ENCODE measurements around the gene PSEN1. TPM values are rescaled to one million over a fixed set of nuclear protein-coding genes. Genes with fewer than 3 reads are reported as not detected.

PSEN1 gene
- total RNA-seq = 10 to 100 TPM; 36.7 to 74.7 (median 52.6) TPM
- polyA plus RNA-seq = 10 to 100 TPM; 15.9 to 21.9 (median 16.9) TPM
- long read RNA-seq, donor 1, full-length matches to known transcripts = 4 of 4 reads
- long read RNA-seq, donor 1, partial matches to known transcripts = 0 of 4 reads
- long read RNA-seq, donor 1, other reads (novel, unspliced or antisense) = 0 of 4 reads
- long read RNA-seq, donor 2, full-length matches to known transcripts = 3 of 3 reads
- long read RNA-seq, donor 2, partial matches to known transcripts = 0 of 3 reads
- long read RNA-seq, donor 2, other reads (novel, unspliced or antisense) = 0 of 3 reads

DNA sequence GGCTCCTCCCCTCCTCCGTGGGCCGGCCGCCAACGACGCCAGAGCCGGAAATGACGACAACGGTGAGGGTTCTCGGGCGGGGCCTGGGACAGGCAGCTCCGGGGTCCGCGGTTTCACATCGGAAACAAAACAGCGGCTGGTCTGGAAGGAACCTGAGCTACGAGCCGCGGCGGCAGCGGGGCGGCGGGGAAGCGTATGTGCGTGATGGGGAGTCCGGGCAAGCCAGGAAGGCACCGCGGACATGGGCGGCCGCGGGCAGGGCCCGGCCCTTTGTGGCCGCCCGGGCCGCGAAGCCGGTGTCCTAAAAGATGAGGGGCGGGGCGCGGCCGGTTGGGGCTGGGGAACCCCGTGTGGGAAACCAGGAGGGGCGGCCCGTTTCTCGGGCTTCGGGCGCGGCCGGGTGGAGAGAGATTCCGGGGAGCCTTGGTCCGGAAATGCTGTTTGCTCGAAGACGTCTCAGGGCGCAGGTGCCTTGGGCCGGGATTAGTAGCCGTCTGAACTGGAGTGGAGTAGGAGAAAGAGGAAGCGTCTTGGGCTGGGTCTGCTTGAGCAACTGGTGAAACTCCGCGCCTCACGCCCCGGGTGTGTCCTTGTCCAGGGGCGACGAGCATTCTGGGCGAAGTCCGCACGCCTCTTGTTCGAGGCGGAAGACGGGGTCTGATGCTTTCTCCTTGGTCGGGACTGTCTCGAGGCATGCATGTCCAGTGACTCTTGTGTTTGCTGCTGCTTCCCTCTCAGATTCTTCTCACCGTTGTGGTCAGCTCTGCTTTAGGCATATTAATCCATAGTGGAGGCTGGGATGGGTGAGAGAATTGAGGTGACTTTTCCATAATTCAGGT lies at the start of gene PSEN1:
Gene PSEN1, plus strand, starts transcription at position 121 of the 839 bp plus-strand sequence. CDS start 11,513 bp downstream, outside the sequence.
- peak within 1 kb of the TSS; percentile 61 to 93 (median 85) for H3K4me3 ChIP-seq
- DNase-seq = peak; percentile 99
- no peaks in the 10 kb centered on the region for H3K27me3 ChIP-seq (replicated peaks in 1 of 7)
- peaks cover 0 to 25% (median 17%) of the 10 kb centered on the region in 8 donors for H3K9me3 ChIP-seq
- intact Hi-C loops (cut with DNase I; ENCODE audit: low total_unique reads) = no loop called here
- H3K4me1 ChIP-seq = peaks cover 10 to 53% (median 35%) of the 10 kb centered on the region in 6 donors
- H3K27ac ChIP-seq = peak within 1 kb of the TSS; percentile 92 to 100 (median 98)
- WGBS, 5 donors = 0 to 1% (median 0%) methylated on average over 37 to 71 of the region's 71 CpGs
- peak; percentile 96 to 98 (median 98) for TF ChIP-seq POLR2AphosphoS5 (IDR thresholded peaks at IDR 0.05)
- TF ChIP-seq, protein P1, sequence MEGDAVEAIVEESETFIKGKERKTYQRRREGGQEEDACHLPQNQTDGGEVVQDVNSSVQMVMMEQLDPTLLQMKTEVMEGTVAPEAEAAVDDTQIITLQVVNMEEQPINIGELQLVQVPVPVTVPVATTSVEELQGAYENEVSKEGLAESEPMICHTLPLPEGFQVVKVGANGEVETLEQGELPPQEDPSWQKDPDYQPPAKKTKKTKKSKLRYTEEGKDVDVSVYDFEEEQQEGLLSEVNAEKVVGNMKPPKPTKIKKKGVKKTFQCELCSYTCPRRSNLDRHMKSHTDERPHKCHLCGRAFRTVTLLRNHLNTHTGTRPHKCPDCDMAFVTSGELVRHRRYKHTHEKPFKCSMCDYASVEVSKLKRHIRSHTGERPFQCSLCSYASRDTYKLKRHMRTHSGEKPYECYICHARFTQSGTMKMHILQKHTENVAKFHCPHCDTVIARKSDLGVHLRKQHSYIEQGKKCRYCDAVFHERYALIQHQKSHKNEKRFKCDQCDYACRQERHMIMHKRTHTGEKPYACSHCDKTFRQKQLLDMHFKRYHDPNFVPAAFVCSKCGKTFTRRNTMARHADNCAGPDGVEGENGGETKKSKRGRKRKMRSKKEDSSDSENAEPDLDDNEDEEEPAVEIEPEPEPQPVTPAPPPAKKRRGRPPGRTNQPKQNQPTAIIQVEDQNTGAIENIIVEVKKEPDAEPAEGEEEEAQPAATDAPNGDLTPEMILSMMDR (IDR thresholded peaks at IDR 0.05 in 8 of 11, conservative IDR thresholded peaks at IDR 0.05 in 3 of 11) = no peak
- TF ChIP-seq POLR2A (IDR thresholded peaks at IDR 0.05) = peak in 2 of 3 donors; percentile 53 to 78
- H3K36me3 ChIP-seq = no peaks in the 10 kb centered on the region

DNA sequence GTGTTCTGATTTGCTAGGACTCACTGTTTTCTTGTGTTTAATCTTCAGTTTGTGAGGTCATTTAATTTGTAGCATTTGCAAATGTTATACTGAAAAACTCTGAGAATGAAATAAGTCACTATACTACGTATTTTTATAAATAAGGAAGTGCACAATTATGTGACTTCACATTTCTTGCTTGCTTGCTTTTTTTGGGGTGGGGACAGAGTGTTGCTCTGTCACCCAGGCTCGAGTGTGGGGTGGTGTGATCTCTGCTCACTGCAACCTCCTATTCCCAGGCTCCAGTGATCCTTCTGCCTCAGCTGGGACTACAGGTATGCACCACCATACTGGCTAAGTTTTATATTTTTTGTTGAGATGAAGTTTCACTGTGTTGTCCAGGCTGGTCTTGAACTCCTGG lies 45.3 kb upstream of the PSEN1 start:
- H3K4me1 ChIP-seq = peaks cover 0 to 18% (median 0%) of the 10 kb centered on the region in 6 donors
- H3K36me3 ChIP-seq = peaks cover 0 to 100% (median 73%) of the 10 kb centered on the region in 6 donors
- intact Hi-C loops (cut with DNase I; ENCODE audit: low total_unique reads) = no loop called here
- TF ChIP-seq POLR2AphosphoS5 (IDR thresholded peaks at IDR 0.05) = no peak
- TF ChIP-seq, protein P1 (IDR thresholded peaks at IDR 0.05 in 8 of 11, conservative IDR thresholded peaks at IDR 0.05 in 3 of 11) = no peak
- no peak for TF ChIP-seq POLR2A (IDR thresholded peaks at IDR 0.05)
- DNase-seq = no peak
- WGBS, 5 donors = 80 to 90% (median 83%) methylated on average over 2 of the region's 2 CpGs
- H3K27me3 ChIP-seq (replicated peaks in 1 of 7) = no peaks in the 10 kb centered on the region
- peak overlapping the region in 4 of 8 donors; percentile 19 to 61 (median 32) for H3K27ac ChIP-seq
- H3K9me3 ChIP-seq = no peaks in the 10 kb centered on the region
- no peak overlapping the region for H3K4me3 ChIP-seq

DNA sequence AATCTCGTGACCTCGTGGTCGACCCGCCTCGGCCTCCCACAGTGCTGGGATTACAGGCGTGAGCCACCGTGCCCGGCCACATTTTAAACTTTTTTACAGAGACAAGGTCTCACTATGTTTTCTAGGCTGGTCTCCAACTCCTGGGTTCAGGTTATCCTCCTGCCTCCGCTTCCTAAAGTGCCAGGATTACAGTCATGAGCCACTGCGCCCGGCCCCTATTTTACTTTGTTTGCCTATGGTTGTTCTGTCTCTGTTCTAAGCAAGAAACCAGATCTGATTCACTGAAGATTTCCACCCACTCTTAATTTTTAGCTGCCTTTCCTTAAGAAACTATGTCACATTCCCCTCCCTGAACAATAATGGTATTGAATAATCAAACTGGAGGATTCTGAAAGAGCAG lies 38.9 kb upstream of the PSEN1 start:
- intact Hi-C loops (cut with DNase I; ENCODE audit: low total_unique reads) = no loop called here
- Histone ChIP-seq H3K9me3 (no peaks in the 10 kb centered on the region), H3K27ac (no peak overlapping the region), H3K4me1 (peaks cover 0 to 9% (median 0%) of the 10 kb centered on the region in 6 donors), H3K36me3 (peaks cover 0 to 100% (median 75%) of the 10 kb centered on the region in 6 donors), H3K4me3 (no peak overlapping the region), H3K27me3 (replicated peaks in 1 of 7) (no peaks in the 10 kb centered on the region)
- DNase-seq = no peak
- 96 to 99% (median 97%) methylated on average over 11 of the region's 11 CpGs for WGBS, 5 donors
- TF ChIP-seq POLR2AphosphoS5 (IDR thresholded peaks at IDR 0.05) = peak in 1 of 3 donors; percentile 28
- TF ChIP-seq, protein P1 (IDR thresholded peaks at IDR 0.05 in 8 of 11, conservative IDR thresholded peaks at IDR 0.05 in 3 of 11) = no peak

DNA sequence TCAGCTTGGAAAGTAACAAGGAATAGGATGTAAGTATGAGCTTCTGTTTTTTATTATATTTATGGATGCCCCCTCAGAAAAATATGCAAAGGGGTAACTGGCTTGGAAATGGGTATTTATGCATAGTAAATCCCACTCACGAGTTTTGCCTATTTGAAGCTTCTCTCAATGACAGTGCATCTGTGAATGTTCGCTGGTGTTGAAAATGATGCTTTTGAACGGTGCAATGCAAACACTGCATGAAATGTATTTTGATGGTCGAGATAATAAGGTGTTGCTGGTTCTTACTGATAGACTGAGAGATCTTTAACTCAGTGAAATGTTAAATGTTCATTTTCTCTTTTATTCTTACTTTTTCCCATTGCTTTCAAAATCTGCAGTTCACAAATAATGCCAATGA lies 36.0 kb upstream of the PSEN1 start:
- TF ChIP-seq POLR2AphosphoS5 (IDR thresholded peaks at IDR 0.05) (no peak), POLR2A (IDR thresholded peaks at IDR 0.05) (no peak)
- TF ChIP-seq, protein P1 (IDR thresholded peaks at IDR 0.05 in 8 of 11, conservative IDR thresholded peaks at IDR 0.05 in 3 of 11) = no peak
- Histone ChIP-seq H3K27me3 (replicated peaks in 1 of 7) (no peaks in the 10 kb centered on the region), H3K27ac (no peak overlapping the region), H3K9me3 (no peaks in the 10 kb centered on the region), H3K4me3 (no peak overlapping the region), H3K36me3 (peaks cover 0 to 100% (median 83%) of the 10 kb centered on the region in 6 donors), H3K4me1 (no peaks in the 10 kb centered on the region)
- DNase-seq = no peak
- intact Hi-C loops (cut with DNase I; ENCODE audit: low total_unique reads) = no loop called here
- WGBS, 5 donors = 91 to 96% (median 94%) methylated on average over 4 of the region's 4 CpGs
